GM21381 (cell line): ENCODE data around the gene GSC2.
A peak's percentile ranks its signal among the peaks of the same experiment; 100 is the strongest.

ENCODE experiments used
- ATAC-seq: cut with Tn5 transposase; IDR thresholded peaks from one replicate; pipeline ENCODE4 v1.9.1; 2021; ENCODE audit warnings: mild to moderate bottlenecking, moderate library complexity; ENCODE audit not compliant: unreplicated experiment

Gene GSC2

GRCh38 chr22:19122143-19122751 lies 27.8 kb downstream of the GSC2 start, which contains the start of gene DGCR2:
Gene DGCR2 (minus strand): TSS chr22:19122412. CDS start chr22:19122206, 206 bp downstream.
- peak; percentile 86 for ATAC-seq

- peak; percentile 26 for ATAC-seq
Observed at GRCh38 chr22:19121631-19122142, 28.4 kb downstream of the GSC2 start.

GRCh38 chr22:19120829-19121630 lies 29.1 kb downstream of the GSC2 start:
- ATAC-seq: peak; percentile 3

- ATAC-seq: no peak
Observed at GRCh38 chr22:19119949-19120348, 30.1 kb downstream of the GSC2 start.

GRCh38 chr22:19118329-19118880 lies 31.7 kb downstream of the GSC2 start:
- no peak for ATAC-seq

- no peak for ATAC-seq
Observed at GRCh38 chr22:19117111-19117512, 33.0 kb downstream of the GSC2 start.

- no peak for ATAC-seq
Observed at GRCh38 chr22:19115628-19116027, 34.5 kb downstream of the GSC2 start.

- no peak for ATAC-seq
Observed at GRCh38 chr22:19114984-19115552, 35.0 kb downstream of the GSC2 start.

GRCh38 chr22:19113429-19113828 lies 36.7 kb downstream of the GSC2 start:
- no peak for ATAC-seq

GRCh38 chr22:19111584-19111983 lies 38.5 kb downstream of the GSC2 start:
- no peak for ATAC-seq

- ATAC-seq: no peak
Observed at GRCh38 chr22:19111140-19111539, 39.0 kb downstream of the GSC2 start.

- ATAC-seq: no peak
Observed at GRCh38 chr22:19110646-19111045, 39.4 kb downstream of the GSC2 start.

GRCh38 chr22:19110064-19110458 lies 40.0 kb downstream of the GSC2 start:
- ATAC-seq: no peak

GRCh38 chr22:19109198-19110063 lies 40.7 kb downstream of the GSC2 start:
- peak; percentile 74 for ATAC-seq

GRCh38 chr22:19108807-19109197 lies 41.3 kb downstream of the GSC2 start:
- no peak for ATAC-seq

GRCh38 chr22:19107730-19108074 lies 42.4 kb downstream of the GSC2 start:
- no peak for ATAC-seq

GRCh38 chr22:19106886-19107729 lies 43.0 kb downstream of the GSC2 start:
- ATAC-seq: no peak

GRCh38 chr22:19105867-19106802 lies 44.0 kb downstream of the GSC2 start:
- ATAC-seq: no peak

- ATAC-seq: no peak
Observed at GRCh38 chr22:19105456-19105855, 44.6 kb downstream of the GSC2 start.
